Stimulated activated CD8-positive, alpha-beta memory T cell treated with anti-CD3 and anti-CD28 coated beads, Interleukin-7, amount 100 ng/mL, for 4 hours (primary cell): ENCODE data around the gene LAMA3.
A peak's percentile ranks its signal among the peaks of the same experiment; 100 is the strongest.

ENCODE experiments used
- DNase-seq, 2 donors: peaks; one replicate each; pipeline ENCODE4 v3.0.0-alpha.2; 2020; ENCODE audit warnings: low read depth in 2 of 2

Gene LAMA3

GRCh38 chr18:23851470-23852002, 162.3 kb downstream of the LAMA3 start:
- no peak for DNase-seq

GRCh38 chr18:23852236-23853045, 163.2 kb downstream of the LAMA3 start:
- no peak for DNase-seq

GRCh38 chr18:23853448-23854195, 164.4 kb downstream of the LAMA3 start:
- no peak for DNase-seq

GRCh38 chr18:23855721-23856120, 166.5 kb downstream of the LAMA3 start:
- DNase-seq, result no peak

GRCh38 chr18:23856466-23857163, 167.4 kb downstream of the LAMA3 start:
- no peak for DNase-seq

GRCh38 chr18:23857164-23857552, 167.9 kb downstream of the LAMA3 start:
- DNase-seq, result no peak

GRCh38 chr18:23857756-23858155, 168.5 kb downstream of the LAMA3 start:
- no peak for DNase-seq

GRCh38 chr18:23859466-23860336, 170.4 kb downstream of the LAMA3 start:
- DNase-seq, result no peak

GRCh38 chr18:23861326-23861725, 172.1 kb downstream of the LAMA3 start:
- DNase-seq, result no peak

- no peak for DNase-seq
Measured at GRCh38 chr18:23861805-23862470, 172.7 kb downstream of the LAMA3 start.

- DNase-seq, result peak; percentile 15 to 23
Measured at GRCh38 chr18:23864624-23865023, 175.4 kb downstream of the LAMA3 start.

- no peak for DNase-seq
Measured at GRCh38 chr18:23867006-23867405, 177.8 kb downstream of the LAMA3 start.

GRCh38 chr18:23868136-23868785, 179.0 kb downstream of the LAMA3 start:
- no peak for DNase-seq

- DNase-seq, result no peak
Measured at GRCh38 chr18:23870676-23871380, 181.6 kb downstream of the LAMA3 start.

GRCh38 chr18:23871410-23871809, 182.2 kb downstream of the LAMA3 start:
- peak; percentile 52 to 66 for DNase-seq

- DNase-seq, result peak; percentile 11 to 36
Measured at GRCh38 chr18:23872701-23873550, 183.7 kb downstream of the LAMA3 start.

- no peak for DNase-seq
Measured at GRCh38 chr18:23875966-23876895, 187.0 kb downstream of the LAMA3 start.
